Stimulated activated memory B cell treated with anti-CD40 and anti-IgM and Interleukin-4, amounts not matched to agents 10 μg/mL and 1 μg/mL and 100 μg/mL, for 72 hours (primary cell): ENCODE data around the gene SLC25A48.

Source experiments
- ATAC-seq: fragments of 150-1000 bp; cut with Tn5 transposase; 2 replicates; pipeline ENCODE4 v1.10.0; 2021
- H3K27ac Mint-ChIP-seq: one replicate; pipeline ENCODE4 v1.8.0; 2022; ENCODE audit warnings: mild to moderate bottlenecking, mixed read lengths
- H3K27me3 Mint-ChIP-seq: one replicate; pipeline ENCODE4 v1.8.0; 2022; ENCODE audit warnings: mixed read lengths
- H3K36me3 Mint-ChIP-seq: one replicate; pipeline ENCODE4 v1.8.0; 2022; ENCODE audit warnings: mixed read lengths
- H3K4me1 Mint-ChIP-seq: one replicate; pipeline ENCODE4 v1.8.0; 2022; ENCODE audit warnings: mixed read lengths
- H3K4me3 Mint-ChIP-seq: one replicate; pipeline ENCODE4 v1.8.0; 2022; ENCODE audit warnings: mild to moderate bottlenecking, moderate library complexity, mixed read lengths
- H3K9me3 Mint-ChIP-seq: one replicate; pipeline ENCODE4 v1.8.0; 2022; ENCODE audit warnings: mixed read lengths

The SLC25A48 gene

DNA sequence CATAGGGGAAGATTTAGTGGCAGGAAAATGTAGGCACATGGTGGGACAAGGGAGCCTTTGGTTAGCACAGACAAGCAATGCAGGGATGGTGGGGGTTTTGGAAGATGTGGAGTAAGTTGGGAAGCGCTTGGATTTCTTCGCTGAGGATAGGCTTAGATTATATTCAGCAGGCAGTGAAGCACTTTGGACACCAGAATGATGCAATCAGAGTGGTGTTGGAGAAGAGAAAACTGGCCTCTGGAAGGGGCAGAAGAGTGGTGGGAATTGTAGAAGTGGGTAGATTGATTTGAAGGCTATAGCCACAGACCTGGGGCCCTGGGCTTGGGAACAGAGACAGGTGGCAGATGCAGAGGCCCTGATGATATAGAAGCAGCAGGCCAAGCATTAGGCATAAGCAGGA, 28.3 kb downstream of the SLC25A48 start:
- Mint-ChIP-seq H3K4me1 (no peaks in the 10 kb centered on the region), H3K27ac (no peak overlapping the region), H3K36me3 (no peaks in the 10 kb centered on the region), H3K9me3 (peaks cover 7% of the 10 kb centered on the region), H3K27me3 (peaks cover 9% of the 10 kb centered on the region), H3K4me3 (no peak overlapping the region)
- no peak for ATAC-seq

DNA sequence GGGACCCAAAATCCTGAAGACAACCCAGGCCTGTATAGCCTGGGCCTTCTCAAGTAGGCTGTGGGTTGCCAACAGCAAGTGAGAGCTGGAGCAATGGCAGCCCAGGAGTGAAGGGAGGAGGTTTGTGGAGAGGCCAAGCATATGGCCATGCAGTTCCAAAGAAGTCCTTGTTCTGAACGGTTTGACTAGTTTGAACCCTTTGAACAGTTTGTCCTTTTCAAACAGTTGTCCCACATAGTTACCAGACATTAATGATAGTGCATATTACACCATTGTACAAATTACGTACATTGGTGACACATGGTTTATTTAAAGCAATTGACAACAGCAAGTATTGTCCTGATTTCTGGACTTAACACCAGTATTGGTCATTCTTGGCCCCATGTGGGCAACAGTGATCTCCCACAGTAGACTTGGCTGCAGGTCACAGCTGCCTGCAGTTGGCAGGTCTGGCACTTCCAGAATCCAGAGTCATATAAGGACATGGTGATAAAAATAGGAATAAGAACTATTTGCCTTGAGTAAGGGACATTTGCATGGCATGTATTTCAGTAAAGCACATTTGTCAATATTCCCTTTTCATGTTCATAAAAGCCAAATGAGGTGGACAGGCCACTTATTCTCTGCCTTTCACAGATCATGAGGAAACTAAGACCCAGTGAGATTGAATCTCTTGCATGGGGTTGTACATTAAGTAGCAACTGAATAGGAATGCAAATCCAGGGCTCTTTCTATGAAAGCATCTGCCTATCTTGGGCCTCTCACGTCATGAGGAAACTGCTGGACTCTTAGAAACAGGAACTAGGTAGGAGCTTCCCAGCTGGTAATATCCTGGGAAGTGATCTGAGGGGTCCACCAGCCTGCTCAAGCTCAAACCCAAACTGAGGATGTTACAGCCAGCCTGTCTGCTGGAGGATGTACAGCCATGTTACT, 30.3 kb downstream of the SLC25A48 start:
- H3K36me3 Mint-ChIP-seq, result no peaks in the 10 kb centered on the region
- ATAC-seq, result no peak
- H3K4me3 Mint-ChIP-seq, result no peak overlapping the region
- H3K9me3 Mint-ChIP-seq, result peaks cover 4% of the 10 kb centered on the region
- H3K27ac Mint-ChIP-seq, result no peak overlapping the region
- H3K4me1 Mint-ChIP-seq, result no peaks in the 10 kb centered on the region
- peaks cover 9% of the 10 kb centered on the region for H3K27me3 Mint-ChIP-seq

DNA sequence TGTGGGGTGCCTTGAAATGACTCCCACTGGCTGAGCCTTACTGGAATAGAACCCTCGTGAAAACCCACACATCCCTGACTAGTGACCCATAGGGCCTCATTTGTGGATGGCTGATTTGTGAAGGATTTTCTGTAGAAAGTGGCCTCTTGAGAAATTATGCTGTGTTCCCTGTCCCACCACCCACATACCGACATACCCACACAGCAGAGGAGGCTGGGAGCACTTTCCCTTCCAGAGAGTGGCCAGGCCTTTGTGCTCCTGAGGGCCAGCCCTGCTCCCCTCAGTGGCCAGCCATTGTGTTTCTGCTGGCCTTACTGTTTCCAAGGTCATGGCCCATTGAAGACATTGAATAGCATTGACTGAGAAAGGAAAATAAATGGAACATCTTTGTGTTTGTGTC, 31.6 kb downstream of the SLC25A48 start:
- peaks cover 9% of the 10 kb centered on the region for H3K27me3 Mint-ChIP-seq
- no peaks in the 10 kb centered on the region for H3K4me1 Mint-ChIP-seq
- H3K4me3 Mint-ChIP-seq, result no peak overlapping the region
- H3K27ac Mint-ChIP-seq, result no peak overlapping the region
- no peaks in the 10 kb centered on the region for H3K36me3 Mint-ChIP-seq
- ATAC-seq, result no peak
- H3K9me3 Mint-ChIP-seq, result peaks cover 4% of the 10 kb centered on the region

DNA sequence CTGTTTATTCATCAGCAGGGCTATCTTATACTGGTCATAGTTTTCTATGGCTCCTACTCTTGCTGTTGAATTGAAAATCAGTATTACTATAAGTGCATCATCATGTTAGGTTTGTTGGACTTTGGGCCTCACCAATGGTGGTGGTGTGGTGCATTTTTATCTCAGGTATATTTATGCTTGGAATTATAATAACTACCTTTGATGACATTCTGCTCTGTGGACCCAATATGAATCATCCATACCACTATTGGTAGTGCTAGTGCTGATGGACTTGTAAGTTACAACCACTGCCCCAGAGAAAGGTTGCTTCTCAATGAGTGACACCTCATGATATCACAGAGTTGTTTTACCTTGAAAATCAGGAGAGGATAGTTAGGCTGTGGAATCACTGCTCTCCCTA, 33.1 kb downstream of the SLC25A48 start:
- no peak for ATAC-seq
- no peak overlapping the region for H3K27ac Mint-ChIP-seq
- H3K4me1 Mint-ChIP-seq, result no peaks in the 10 kb centered on the region
- H3K9me3 Mint-ChIP-seq, result peaks cover 4% of the 10 kb centered on the region
- no peak overlapping the region for H3K4me3 Mint-ChIP-seq
- no peaks in the 10 kb centered on the region for H3K36me3 Mint-ChIP-seq
- H3K27me3 Mint-ChIP-seq, result peaks cover 4% of the 10 kb centered on the region

DNA sequence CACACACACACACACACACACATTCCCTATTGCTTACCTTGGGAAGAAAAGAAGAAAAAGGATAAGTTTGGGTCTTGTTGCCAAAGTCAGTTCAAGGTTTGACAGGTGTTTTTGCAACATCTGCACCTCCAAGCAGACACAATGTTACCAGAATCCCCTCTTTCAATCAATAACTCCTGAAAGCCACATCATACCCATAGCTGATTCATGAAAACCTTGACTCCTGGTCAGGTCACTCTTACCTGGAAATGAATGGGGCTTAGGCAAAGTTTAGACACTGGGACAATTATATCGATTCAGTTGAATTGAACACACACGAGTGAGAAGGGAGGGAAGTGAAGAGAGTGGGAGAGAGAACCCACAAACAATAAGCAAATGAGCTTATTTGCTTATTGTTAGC, 34.2 kb downstream of the SLC25A48 start:
- no peak for ATAC-seq
- Mint-ChIP-seq H3K27ac (no peak overlapping the region), H3K4me3 (no peak overlapping the region)

DNA sequence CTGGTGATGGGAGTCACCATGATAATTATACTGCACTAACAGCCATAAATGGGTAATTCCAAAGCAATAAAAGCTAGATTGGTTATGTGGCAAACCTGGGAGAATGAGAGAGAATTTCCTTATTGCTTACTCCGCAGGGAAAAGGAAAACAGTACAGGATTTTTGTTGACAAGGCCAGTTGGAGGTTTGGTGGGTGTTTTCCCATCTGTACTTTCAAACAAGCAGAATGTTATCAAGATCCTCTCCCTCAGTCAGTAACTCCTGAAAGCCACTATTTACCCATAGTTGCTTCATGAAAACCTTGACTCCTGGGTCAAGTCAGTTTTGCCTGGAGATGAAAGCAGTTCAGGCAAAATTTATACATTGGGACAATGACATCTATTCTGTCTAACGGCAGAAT, 34.8 kb downstream of the SLC25A48 start:
- H3K27ac Mint-ChIP-seq, result no peak overlapping the region
- H3K9me3 Mint-ChIP-seq, result no peaks in the 10 kb centered on the region
- H3K36me3 Mint-ChIP-seq, result no peaks in the 10 kb centered on the region
- H3K4me1 Mint-ChIP-seq, result no peaks in the 10 kb centered on the region
- no peaks in the 10 kb centered on the region for H3K27me3 Mint-ChIP-seq
- no peak for ATAC-seq
- H3K4me3 Mint-ChIP-seq, result no peak overlapping the region

More for the DNA sequence above, 34.2 kb downstream of the SLC25A48 start:
- Mint-ChIP-seq H3K27me3 (no peaks in the 10 kb centered on the region), H3K4me1 (no peaks in the 10 kb centered on the region), H3K36me3 (no peaks in the 10 kb centered on the region), H3K9me3 (peaks cover 2% of the 10 kb centered on the region)

DNA sequence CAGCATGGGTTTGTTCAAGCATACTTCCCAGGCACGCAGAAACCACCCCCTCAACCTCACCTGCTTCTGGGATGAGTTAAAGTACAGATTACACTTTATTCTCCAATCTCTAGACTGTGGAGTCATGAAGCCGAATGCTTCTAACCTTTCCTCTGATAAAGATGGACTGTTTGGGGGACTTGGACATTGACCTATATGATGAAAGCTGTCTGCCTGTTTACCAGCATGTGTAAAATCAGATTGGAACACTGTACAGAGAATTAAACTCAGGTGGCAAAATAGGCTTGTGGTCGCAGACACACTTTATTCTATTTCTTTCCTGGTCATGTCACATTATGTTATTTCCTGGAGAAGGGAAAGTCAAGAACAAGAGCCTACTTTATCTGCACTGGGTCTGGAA, 35.5 kb downstream of the SLC25A48 start:
- H3K4me1 Mint-ChIP-seq, result no peaks in the 10 kb centered on the region
- peaks cover 6% of the 10 kb centered on the region for H3K27me3 Mint-ChIP-seq
- H3K36me3 Mint-ChIP-seq, result no peaks in the 10 kb centered on the region
- no peaks in the 10 kb centered on the region for H3K9me3 Mint-ChIP-seq
- ATAC-seq, result no peak
- H3K27ac Mint-ChIP-seq, result no peak overlapping the region
- no peak overlapping the region for H3K4me3 Mint-ChIP-seq

DNA sequence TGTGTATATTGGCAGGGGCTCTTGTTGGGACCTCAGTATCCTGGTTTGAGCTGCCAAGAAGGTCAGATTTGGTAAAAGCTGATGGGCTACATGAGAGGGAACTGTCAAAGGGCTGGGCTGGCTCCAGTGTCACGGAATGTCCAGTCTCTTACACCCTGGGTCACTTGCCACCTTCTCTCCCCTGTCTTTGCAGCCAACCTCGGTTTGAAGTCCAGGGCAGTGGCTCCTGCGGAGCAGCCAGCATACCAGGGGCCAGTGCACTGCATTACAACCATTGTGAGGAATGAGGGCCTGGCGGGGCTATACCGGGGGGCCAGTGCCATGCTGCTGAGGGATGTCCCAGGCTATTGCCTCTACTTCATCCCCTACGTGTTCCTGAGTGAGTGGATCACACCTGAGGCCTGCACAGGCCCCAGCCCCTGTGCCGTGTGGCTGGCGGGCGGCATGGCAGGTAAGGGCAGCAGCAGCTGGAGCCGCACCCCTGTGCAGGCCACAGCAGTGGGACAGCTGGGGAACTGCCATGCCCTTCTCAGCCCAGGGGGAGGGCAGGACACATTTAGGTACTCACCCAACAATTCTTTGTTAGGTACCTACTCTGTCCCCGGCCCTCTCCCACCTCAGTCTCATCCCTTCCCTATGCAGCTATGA, 36.9 kb downstream of the SLC25A48 start:
- Mint-ChIP-seq H3K9me3 (no peaks in the 10 kb centered on the region), H3K4me1 (no peaks in the 10 kb centered on the region), H3K36me3 (no peaks in the 10 kb centered on the region), H3K27ac (no peak overlapping the region), H3K4me3 (no peak overlapping the region), H3K27me3 (peaks cover 7% of the 10 kb centered on the region)
- ATAC-seq, result peak; percentile 2

DNA sequence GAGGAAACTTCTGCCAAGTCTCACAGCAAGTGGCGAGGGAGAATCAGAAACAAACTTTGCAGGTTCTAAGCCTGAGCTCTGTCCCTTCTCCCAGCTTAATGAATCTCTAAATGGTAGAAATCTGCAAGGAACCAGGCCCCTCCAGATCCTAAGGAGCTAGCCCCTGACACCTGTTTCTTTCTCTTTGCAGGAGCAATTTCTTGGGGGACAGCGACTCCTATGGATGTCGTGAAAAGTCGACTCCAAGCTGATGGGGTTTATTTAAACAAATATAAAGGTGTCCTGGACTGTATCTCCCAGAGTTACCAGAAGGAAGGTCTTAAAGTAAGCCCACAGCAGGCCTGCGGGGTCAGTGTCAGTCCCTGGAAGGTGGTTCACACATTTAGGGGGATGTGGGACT, 39.4 kb downstream of the SLC25A48 start:
- H3K27ac Mint-ChIP-seq, result no peak overlapping the region
- peaks cover 22% of the 10 kb centered on the region for H3K27me3 Mint-ChIP-seq

DNA sequence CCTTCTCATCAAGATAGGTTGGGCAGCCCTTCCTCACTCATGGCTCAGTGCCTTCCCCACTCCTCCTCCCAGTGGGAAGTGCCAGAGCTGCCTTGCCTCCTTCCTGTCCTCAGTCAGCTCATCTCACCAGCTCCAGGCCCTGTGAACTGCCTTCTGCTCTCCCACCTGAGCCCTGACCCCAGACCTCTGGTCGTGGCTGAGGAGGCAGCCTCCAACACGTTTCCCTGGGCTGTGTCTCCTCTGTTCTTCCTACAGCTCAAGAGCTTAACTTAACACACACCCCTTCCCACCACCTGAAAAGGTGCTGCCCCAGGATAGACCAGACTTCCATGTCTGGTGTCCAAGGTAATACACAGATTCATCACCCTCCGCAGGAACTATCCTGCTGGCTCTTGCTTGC, 40.0 kb downstream of the SLC25A48 start:
- no peaks in the 10 kb centered on the region for H3K4me1 Mint-ChIP-seq
- H3K27ac Mint-ChIP-seq, result no peak overlapping the region
- H3K4me3 Mint-ChIP-seq, result no peak overlapping the region
- peaks cover 22% of the 10 kb centered on the region for H3K27me3 Mint-ChIP-seq
- no peaks in the 10 kb centered on the region for H3K9me3 Mint-ChIP-seq
- ATAC-seq, result no peak
- H3K36me3 Mint-ChIP-seq, result no peaks in the 10 kb centered on the region

More for the DNA sequence above, 39.4 kb downstream of the SLC25A48 start:
- no peak for ATAC-seq
- Mint-ChIP-seq H3K9me3 (no peaks in the 10 kb centered on the region), H3K36me3 (no peaks in the 10 kb centered on the region), H3K4me3 (no peak overlapping the region), H3K4me1 (no peaks in the 10 kb centered on the region)

DNA sequence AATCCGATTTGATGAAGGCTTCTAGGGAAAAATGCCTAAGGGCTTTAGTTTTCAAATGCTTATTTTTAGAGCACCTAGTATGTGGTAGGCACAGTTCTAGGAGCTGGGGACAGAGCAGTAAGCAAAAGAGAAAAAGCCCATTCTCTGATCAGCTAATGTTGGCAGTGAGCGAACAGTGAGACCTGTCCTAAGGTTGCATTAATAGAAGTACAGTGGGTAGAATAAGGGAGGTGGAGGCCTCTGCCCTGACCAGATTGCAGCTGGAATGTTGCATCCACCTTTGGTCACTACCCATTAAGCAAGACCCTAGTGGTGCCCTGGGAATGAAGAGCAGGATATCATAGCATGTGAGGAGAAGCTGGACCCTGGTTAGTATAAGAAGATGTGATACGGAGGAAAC, 41.1 kb downstream of the SLC25A48 start:
- Mint-ChIP-seq H3K27me3 (peaks cover 28% of the 10 kb centered on the region), H3K9me3 (no peaks in the 10 kb centered on the region), H3K27ac (no peak overlapping the region)

DNA sequence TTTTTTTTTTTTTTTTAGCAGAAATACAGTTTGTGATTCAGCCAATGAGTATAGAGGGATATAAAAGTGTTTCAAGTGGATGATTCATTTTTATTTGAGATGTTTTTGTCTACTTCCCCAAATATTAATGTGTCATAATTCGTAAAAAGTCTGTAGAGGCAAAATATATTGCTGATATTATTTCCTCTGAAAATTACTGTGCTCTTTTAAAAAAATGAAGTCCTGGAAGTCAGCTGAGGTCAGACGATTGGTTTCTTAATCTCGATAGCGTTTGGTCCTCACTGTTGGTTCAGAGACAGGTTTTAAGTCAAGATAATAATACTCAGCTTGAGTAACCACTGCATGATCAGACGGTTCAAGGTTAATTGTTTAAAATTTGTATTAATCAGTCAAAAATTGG, 41.7 kb downstream of the SLC25A48 start:
- H3K27ac Mint-ChIP-seq, result no peak overlapping the region
- no peaks in the 10 kb centered on the region for H3K4me1 Mint-ChIP-seq
- peaks cover 34% of the 10 kb centered on the region for H3K27me3 Mint-ChIP-seq
- ATAC-seq, result no peak
- H3K4me3 Mint-ChIP-seq, result no peak overlapping the region
- H3K9me3 Mint-ChIP-seq, result no peaks in the 10 kb centered on the region
- H3K36me3 Mint-ChIP-seq, result no peaks in the 10 kb centered on the region

More for the DNA sequence above, 41.1 kb downstream of the SLC25A48 start:
- no peaks in the 10 kb centered on the region for H3K36me3 Mint-ChIP-seq
- no peak for ATAC-seq
- no peaks in the 10 kb centered on the region for H3K4me1 Mint-ChIP-seq
- no peak overlapping the region for H3K4me3 Mint-ChIP-seq

DNA sequence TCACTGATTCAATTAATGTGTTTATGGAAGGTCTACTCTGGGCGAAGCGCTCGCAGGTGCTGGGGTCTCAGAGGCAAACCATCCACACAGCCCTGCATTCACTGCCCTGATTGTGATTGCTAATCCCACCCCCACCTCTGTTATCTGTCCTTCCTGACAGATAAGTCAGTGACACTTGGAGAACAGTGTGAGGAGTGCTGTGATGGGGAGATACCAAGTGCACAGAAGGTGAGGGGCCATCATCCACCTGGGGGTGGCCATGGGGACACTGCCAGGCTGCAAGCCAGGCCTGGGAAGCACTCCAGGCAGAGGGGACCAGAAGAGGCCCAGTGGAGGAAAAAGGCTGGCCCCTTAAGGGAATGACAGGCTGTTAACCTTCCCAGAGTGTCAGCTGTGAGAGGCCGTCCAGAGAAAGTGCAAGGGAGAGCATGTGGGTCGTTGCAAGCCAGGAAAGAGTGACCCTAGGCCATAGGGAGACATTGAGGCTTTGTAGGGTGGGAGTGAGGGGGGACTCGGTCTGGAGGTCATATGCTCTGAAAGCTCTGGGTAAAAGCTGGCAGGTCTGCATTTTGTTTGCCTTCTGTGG, 43.2 kb downstream of the SLC25A48 start:
- no peak for ATAC-seq

DNA sequence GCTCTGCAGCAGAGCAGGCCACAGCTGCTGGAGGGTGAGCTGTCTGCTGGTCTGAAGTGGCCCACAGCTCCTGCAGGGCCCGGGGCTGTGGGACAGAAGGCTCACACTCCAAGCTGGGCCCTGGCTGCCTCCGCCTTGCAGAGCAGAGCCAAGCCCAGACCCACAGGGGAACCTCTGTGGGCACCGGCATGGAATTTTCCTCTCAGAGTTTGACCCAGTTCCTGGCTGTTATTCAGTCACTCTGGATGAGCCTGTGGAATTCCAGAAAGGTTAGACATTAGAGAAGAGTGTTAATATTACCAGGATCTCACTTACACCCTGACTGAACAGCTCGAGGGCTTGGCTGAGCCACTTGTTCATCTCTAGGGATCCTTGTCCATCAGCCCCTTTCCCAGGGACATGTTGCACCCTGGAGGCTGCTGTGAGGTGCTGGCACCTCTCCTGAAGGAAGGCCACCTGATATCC, 43.7 kb downstream of the SLC25A48 start:
- H3K36me3 Mint-ChIP-seq, result no peaks in the 10 kb centered on the region
- H3K9me3 Mint-ChIP-seq, result no peaks in the 10 kb centered on the region
- peaks cover 40% of the 10 kb centered on the region for H3K27me3 Mint-ChIP-seq
- H3K4me1 Mint-ChIP-seq, result no peaks in the 10 kb centered on the region
- no peak for ATAC-seq
- H3K4me3 Mint-ChIP-seq, result no peak overlapping the region
- no peak overlapping the region for H3K27ac Mint-ChIP-seq

More for the DNA sequence above, 43.2 kb downstream of the SLC25A48 start:
- no peak overlapping the region for H3K27ac Mint-ChIP-seq
- H3K36me3 Mint-ChIP-seq, result no peaks in the 10 kb centered on the region
- no peaks in the 10 kb centered on the region for H3K9me3 Mint-ChIP-seq
- H3K4me3 Mint-ChIP-seq, result no peak overlapping the region
- H3K4me1 Mint-ChIP-seq, result no peaks in the 10 kb centered on the region
- H3K27me3 Mint-ChIP-seq, result peaks cover 35% of the 10 kb centered on the region

DNA sequence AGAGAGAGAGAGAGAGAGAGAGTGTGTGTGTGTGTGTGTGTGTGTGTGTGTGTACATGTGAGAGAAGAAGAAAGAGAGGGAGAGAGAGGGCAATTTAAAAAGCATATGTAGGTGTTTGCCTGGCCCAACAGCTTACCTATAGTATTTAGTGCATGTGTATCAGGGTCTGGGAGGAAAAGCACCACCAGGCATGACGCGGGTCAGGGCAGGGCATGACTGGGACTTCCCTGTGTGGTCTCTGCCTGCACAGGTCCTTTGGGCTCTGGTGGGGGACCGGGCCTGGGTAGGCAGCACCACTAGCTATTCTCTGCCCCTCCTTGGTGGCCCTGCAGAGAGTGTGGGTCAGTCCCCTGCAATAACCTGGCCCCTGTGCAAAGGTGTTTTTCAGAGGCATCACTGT, 45.1 kb downstream of the SLC25A48 start:
- H3K27me3 Mint-ChIP-seq, result peaks cover 49% of the 10 kb centered on the region
- H3K4me3 Mint-ChIP-seq, result no peak overlapping the region
- no peaks in the 10 kb centered on the region for H3K9me3 Mint-ChIP-seq
- no peak for ATAC-seq
- H3K27ac Mint-ChIP-seq, result no peak overlapping the region
- no peaks in the 10 kb centered on the region for H3K36me3 Mint-ChIP-seq
- H3K4me1 Mint-ChIP-seq, result no peaks in the 10 kb centered on the region
